Stimulated activated CD4-positive, alpha-beta T cell treated with anti-CD3 and anti-CD28 coated beads, Interleukin-15, amount 100 ng/mL, for 48 hours (primary cell): ENCODE data around the gene TMEM250.
A peak's percentile ranks its signal among the peaks of the same experiment; 100 is the strongest.
"Not testable (repeated sequence)": the region's sequence is repeated elsewhere in the genome, so short reads cannot be mapped to it uniquely, and the experiment has no call there.

ENCODE experiments used
- DNase-seq, 2 donors: peaks; one replicate each; pipeline ENCODE4 v3.0.0-alpha.2; 2020; ENCODE audit warnings: low read depth in 2 of 2

The TMEM250 gene

GRCh38 chr9:136112541-136112940, 6.1 kb downstream of the TMEM250 start:
- DNase-seq: no peak

- DNase-seq: no peak
These were observed 6.8 kb downstream of the TMEM250 start for GRCh38 chr9:136111910-136112309.

GRCh38 chr9:136111190-136111589, 7.5 kb downstream of the TMEM250 start:
- DNase-seq: no peak

- DNase-seq: no peak
These were observed 8.3 kb downstream of the TMEM250 start for GRCh38 chr9:136110082-136111061.

GRCh38 chr9:136109351-136110081, 9.2 kb downstream of the TMEM250 start:
- DNase-seq: peak; percentile 88 to 91

- no peak for DNase-seq
These were observed 9.9 kb downstream of the TMEM250 start for GRCh38 chr9:136108648-136109266.

GRCh38 chr9:136107953-136108647, 10.6 kb downstream of the TMEM250 start:
- no peak for DNase-seq

- DNase-seq: no peak
These were observed 11.3 kb downstream of the TMEM250 start for GRCh38 chr9:136107155-136107952.

- DNase-seq: no peak
These were observed 13.1 kb downstream of the TMEM250 start for GRCh38 chr9:136105398-136106135.

- DNase-seq: no peak
These were observed 13.8 kb downstream of the TMEM250 start for GRCh38 chr9:136104916-136105315.

- DNase-seq: no peak
These were observed 14.2 kb downstream of the TMEM250 start for GRCh38 chr9:136104488-136104800.

- DNase-seq: no peak
These were observed 14.8 kb downstream of the TMEM250 start for GRCh38 chr9:136103651-136104487.

- DNase-seq: not testable (repeated sequence)
These were observed 17.0 kb downstream of the TMEM250 start for GRCh38 chr9:136101615-136102074.

- DNase-seq: no peak
These were observed 17.7 kb downstream of the TMEM250 start for GRCh38 chr9:136100700-136101614.

GRCh38 chr9:136099542-136099941, 19.1 kb downstream of the TMEM250 start:
- DNase-seq: no peak

- no peak for DNase-seq
These were observed 19.8 kb downstream of the TMEM250 start for GRCh38 chr9:136098844-136099243.

GRCh38 chr9:136098210-136098609, 20.5 kb downstream of the TMEM250 start:
- DNase-seq: no peak

- DNase-seq: no peak
These were observed 22.1 kb downstream of the TMEM250 start for GRCh38 chr9:136096505-136097001.
